ENCODE measurements around the gene CRACR2B.

DNA sequence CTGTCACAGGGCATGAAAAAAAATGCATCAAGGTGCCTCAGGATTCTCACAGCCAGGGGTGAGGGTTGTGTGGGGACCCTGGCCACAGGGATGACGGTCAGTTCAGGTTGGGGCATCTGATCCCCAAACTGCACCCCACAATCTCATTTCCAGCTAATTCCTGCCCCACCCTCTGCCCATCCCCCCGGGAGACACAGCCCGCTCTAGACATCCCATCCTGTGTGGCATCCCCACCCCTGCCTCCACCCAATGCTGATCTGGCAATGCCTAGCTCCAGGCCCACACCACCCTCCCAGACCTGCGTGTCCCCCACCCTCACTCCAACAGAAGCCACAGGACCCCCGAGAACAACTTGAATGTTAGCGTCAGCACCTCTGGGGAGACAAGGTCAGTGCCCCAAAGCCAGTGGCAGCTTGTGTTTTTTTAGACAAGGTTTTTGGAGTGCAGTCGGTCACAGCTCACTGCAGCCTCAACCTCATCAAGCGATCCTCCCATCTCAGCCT lies 40.2 kb downstream of the CRACR2B start:
- TF ChIP-seq POLR2AphosphoS5 (IDR thresholded peaks at IDR 0.05), result no peak
- TF ChIP-seq, protein P1, sequence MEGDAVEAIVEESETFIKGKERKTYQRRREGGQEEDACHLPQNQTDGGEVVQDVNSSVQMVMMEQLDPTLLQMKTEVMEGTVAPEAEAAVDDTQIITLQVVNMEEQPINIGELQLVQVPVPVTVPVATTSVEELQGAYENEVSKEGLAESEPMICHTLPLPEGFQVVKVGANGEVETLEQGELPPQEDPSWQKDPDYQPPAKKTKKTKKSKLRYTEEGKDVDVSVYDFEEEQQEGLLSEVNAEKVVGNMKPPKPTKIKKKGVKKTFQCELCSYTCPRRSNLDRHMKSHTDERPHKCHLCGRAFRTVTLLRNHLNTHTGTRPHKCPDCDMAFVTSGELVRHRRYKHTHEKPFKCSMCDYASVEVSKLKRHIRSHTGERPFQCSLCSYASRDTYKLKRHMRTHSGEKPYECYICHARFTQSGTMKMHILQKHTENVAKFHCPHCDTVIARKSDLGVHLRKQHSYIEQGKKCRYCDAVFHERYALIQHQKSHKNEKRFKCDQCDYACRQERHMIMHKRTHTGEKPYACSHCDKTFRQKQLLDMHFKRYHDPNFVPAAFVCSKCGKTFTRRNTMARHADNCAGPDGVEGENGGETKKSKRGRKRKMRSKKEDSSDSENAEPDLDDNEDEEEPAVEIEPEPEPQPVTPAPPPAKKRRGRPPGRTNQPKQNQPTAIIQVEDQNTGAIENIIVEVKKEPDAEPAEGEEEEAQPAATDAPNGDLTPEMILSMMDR (IDR thresholded peaks at IDR 0.05), result no peak
